ENCODE results near the gene LMCD1. TPM values are rescaled to one million over a fixed set of nuclear protein-coding genes. Genes with fewer than 3 reads are reported as not detected.

Gene LMCD1
- total RNA-seq, 120 experiments from 2014 or later, result 4.2 to 25.9 (median 8.8) TPM

Other genes with a start within 250 kb of the LMCD1 start
- 1 to 10 TPM in 111 of 120 experiments, under 1 TPM in 9; 0.43 to 7.9 (median 2.3) TPM for gene SSUH2, start 143.0 kb downstream of the LMCD1 start, total RNA-seq
- gene CAV3, start 232.0 kb downstream of the LMCD1 start, total RNA-seq, result 1 to 10 TPM in 1 of 120 experiments, under 1 TPM in 6, not detected in 113; 0.36 to 1.1 (median 0.44) TPM